Middle frontal gyrus (tissue), 1 donor: ENCODE results near the gene CDKAL1.

Experiments
- DNase-seq: peaks from one replicate; pipeline ENCODE4 v3.0.0-alpha.2; 2015; ENCODE audit warnings: low spot score; ENCODE audit errors: extremely low spot score

The CDKAL1 gene

DNA sequence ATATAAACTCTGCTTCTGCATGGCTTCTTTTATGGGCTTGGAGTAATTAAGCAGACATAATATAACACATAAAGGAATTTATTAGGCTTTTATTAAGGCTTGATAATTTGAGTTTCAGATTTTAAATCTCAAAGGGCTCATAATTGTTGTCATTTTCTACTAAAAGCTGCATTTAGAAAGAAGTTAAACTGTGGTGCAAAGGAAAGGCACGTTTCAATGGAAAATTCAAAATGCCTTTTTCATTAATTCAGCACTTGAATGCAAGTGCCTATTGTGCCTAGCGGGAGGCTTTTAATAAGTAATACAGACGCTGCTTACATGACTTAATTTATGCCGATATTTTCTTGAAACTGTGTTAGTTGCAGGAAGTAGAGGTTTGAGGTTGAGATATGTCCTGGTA is 627.5 kb downstream of the CDKAL1 start:
- no peak for DNase-seq

DNA sequence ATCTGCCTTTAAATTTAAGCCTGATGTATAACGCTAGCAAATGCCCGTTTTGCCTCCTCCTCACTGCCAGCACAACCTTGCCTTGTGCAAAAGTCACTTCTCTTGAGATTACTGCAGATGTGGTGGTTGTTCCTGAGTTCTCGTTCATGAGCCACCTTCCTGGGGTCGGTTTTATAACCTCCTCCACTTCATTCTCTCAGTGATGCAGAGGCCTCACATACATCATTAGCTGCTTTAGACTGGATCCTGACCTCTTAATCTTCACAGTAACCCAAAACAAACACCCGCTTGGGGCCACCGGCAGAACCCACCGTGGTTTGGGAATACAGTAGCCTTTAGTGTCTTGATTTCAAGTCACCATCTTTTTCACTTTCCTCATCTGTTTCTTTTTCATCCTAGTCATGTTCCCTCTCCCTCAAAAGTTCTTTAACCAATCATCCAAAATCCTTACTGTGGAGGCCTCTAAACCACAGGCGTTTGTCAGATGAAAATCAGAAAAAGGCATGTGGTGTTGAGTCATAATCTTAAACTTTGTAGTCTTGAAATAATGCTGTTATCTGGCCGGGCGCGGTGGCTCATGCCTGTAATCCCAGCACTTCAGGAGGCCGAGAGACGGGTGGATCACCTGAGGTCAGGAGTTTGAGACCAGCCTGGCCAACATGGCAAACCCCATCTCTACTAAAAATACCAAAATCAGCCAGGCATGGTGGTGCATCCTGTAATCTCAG is 629.0 kb downstream of the CDKAL1 start:
- no peak for DNase-seq

DNA sequence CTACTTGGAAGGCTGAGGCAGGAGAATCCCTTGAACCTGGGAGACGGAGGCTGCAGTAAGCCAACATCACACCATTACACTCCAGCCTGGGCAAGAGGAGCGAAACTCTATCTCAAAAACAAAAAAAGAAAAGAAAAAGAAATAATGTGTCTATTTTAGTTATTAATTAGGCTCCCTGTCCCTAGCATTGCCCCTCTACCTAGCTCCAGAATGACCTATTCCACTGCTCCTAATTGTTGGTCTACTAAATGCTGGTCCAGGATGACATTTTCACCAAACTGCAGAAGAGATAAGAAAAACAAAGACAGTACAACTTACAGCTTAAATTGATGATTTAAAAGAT is 629.6 kb downstream of the CDKAL1 start:
- no peak for DNase-seq

DNA sequence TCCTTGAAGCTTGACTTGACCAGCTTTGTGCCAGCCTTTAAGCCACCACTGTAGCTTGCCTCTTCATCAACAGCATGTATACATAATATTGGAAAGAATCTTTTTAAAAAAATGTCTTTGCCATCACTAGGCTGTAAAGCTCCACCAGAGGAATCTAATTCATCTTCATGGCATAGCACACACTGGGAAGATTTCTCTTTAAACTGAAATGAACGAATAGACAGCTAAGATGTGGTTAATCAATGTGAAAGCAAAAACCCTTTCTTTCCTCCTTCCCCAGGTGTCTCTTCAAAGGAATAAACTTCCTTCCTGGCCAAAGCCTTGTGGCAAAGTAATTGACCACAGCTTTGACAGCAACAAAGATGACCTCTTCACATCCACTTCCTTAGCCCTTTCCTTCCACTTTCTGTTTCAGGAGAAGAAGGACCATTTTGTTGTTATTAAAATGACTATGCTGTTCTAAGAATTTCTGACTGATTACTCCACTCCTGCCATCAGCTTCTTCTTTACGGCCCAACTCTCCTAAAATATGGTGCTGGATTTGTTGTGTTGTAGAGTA is 630.6 kb downstream of the CDKAL1 start:
- DNase-seq = no peak

DNA sequence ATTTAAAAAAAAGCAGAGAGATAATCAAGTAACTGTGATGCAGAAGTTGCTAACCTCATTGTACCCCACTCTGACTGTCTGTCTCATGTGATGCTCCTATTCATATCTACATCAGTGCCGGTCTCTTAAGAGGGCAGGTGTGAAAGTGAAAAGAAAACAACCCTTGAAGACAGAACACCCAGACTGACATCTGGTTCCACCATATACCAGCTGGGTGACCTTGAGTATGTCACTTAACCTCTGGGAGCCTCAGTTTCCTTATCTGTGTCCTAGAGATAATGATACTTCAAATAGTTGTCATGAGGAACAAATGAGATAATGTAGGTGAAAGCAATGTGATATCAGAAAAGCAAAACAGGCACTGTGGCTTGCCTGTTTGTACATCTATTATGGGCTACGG is 632.5 kb downstream of the CDKAL1 start:
- no peak for DNase-seq

DNA sequence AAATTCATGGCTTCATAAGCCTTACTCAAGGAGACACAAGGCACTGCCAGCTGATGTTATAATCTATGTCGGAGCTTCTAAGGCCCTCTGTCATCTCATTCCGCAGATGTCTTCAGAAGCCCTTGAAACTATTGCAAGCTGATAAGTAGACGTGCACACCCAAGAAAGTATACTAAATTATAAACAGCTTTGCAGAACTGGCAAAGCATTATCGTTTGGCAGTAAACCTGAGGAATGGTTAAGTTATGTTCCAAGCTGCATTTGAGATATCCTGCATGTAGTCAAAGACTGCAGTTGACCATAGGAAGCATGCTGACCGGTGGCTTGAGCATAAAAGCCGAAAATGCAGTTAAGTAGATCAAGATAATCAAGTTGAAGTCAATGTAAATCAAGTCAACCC is 633.5 kb downstream of the CDKAL1 start:
- no peak for DNase-seq

DNA sequence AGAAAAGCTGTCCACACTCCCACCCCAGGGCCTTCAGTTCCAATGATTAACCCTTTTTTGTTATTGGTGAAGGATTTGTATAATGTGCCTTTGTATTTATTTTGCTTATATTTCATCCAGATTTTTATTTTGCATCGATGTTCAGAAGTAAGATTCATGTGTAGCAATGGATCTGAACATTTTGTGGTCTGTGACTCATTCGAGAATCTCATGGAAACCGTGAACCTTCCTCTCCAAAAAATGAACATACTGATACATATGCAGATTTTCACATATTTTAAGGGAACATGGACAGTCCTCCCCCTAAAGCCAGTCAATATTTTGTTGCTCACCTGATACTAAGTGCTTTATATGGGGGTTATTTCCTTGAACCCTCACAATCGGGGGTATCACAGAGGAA is 637.5 kb downstream of the CDKAL1 start:
- DNase-seq = no peak

DNA sequence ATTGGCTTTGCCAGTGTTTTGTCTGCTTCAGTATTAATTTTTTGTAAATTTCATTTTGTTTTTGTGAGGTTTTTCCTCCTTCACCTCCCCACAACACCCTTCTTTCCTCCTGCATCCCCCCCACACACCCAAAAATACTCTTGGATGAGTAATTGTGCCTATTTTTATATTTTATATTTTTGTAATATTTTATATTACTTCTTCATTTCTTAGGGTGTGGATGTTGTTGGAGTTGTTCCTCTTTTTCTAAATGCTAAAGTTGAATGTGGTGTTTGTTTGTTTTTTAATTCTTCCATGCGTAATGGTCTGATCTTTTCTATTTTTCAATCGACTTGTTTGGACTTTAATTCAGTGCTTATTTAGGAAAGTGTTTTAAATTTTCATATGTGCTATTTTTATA is 638.8 kb downstream of the CDKAL1 start:
- DNase-seq = no peak

DNA sequence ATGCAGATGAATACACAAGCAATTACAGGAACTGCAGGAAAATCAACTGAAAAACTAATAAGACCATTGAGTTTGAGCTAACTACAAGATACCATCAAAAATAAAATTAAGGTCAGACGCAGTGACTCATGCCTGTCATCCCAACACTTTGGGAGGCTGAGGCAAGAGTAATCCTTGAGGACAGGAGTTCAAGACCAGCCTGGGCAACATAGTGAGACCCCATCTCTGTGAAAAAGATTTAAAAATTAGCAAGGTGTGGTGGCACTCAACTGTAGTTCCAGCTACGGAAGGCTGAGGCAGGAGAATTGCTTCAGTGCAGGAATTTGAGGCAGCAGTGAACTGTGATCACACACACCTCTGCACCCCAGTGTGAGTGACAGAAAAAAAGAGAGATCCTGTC is 639.4 kb downstream of the CDKAL1 start:
- no peak for DNase-seq

DNA sequence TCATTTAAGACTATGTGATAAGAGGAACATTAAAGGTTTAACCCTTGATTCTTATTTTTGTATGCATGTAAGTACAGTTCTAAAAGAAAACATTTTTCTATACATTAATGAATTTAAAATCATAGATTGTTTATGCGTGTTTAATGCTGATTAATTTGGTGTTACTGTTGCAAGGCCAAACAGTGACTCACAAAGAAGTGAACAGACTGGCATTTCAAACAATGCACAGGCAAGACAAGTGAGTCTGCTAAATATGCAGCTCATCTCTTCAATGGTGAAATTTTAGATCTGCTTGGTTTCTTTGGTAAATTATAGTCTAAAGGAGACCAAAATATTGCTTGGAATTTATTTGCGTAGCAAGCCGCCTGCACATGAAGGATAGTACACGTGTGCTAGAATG is 641.9 kb downstream of the CDKAL1 start:
- DNase-seq = no peak

DNA sequence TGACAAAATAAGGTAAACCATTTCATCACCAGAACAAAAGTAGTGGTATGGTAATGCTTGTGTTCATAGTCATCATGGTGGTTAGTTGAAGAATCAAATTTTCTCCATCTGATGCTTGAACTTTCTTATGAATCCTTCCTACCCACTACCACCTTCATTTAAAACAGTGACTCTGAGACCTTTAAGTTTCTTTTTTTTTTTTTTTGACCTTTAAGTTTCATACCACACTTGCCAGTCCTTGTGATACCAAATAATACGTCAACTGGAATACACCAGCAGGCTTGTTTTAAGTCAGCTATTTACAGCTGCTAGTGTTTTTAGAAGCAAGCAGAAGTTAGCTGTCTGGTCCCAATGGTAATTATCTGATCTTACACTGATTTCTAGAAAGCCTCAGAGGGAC is 645.9 kb downstream of the CDKAL1 start:
- no peak for DNase-seq

DNA sequence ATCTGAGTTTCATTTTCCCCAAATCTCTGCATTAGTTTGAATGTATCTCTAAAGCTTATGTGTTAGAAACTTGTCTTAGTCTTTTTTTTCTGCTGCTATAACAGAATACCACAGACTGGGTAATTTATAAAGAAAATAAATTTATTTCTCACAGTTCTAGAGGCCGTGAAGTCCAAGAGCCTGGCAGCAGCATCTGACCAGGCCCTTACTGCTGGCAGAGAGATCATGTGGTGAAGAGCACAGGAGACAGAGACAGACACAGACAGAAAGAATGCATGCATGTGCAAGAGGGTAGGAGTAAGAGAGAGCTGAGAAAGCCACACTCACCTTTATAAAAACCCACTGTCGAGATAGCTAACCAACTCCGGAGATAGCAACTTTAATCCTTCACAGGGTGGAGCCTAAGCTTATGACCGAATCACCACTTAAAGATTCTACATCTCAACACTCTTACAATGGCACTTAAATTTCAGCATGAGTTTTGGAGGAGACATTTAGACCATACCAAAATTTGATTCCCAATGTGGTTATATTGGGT is 646.6 kb downstream of the CDKAL1 start:
- no peak for DNase-seq

DNA sequence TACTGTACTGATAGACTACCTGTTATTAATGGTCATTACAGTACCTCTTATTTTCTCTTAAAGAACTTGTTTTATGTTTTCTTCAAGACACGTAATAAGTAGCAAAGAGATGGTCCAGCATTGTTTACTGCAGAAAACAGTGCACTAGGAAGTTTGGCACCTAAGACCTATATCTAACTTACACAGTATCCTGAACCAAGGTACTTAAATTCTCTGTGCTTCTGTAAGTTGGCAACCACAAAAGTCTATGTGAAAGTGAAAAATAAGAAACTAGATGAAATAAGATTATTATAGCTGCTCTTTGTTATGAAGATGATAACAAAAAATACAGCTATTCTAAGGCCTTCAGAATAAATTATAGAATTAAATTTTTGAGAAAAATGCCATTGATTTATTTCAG is 647.6 kb downstream of the CDKAL1 start:
- no peak for DNase-seq

DNA sequence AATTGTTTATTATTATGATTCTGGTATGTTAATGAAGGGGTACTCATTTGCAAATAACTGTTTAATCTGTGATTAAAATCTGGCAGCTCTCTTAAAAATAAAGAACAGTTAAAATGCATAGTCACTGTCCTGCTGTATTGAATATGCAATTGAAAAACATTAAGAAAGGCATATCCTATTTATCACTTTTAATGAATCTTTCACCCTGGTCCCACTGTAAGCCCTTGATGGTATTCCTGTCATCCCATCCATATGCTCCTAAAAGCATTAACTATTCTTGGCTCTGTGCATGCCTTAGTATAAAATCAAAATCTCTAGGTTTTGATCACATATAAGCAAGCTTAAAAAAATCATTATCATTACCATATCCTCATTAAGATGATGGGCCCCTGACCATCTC is 648.3 kb downstream of the CDKAL1 start:
- DNase-seq = no peak

DNA sequence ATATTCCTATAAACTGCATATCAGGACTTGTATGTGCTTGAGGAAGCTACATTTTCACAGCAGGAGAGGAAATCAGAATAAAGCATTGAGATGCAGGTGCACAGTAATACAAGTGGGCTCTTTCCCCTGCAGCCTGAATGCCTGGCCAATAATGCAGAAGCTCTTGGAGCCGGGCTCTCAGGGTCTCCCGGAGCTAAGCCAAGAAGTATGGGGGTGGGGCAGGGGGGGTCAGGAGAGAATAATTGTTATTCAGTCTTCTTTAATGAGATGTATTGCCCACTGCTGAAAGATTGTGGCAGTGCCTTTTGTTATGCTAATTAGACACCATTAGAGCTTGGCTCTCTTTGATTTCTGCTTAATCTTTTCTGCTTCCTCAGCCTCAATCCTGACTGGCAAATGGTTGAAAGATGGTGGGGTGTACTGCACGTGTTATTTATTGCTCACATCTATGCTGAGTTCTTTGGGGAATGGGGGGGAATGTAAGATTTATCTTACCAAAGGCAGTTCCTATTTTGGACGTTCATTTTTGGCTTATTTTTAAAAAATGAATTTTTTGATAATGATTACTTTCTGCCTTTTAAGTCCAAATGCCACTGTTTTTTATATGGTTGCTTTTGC is 651.7 kb downstream of the CDKAL1 start:
- no peak for DNase-seq

DNA sequence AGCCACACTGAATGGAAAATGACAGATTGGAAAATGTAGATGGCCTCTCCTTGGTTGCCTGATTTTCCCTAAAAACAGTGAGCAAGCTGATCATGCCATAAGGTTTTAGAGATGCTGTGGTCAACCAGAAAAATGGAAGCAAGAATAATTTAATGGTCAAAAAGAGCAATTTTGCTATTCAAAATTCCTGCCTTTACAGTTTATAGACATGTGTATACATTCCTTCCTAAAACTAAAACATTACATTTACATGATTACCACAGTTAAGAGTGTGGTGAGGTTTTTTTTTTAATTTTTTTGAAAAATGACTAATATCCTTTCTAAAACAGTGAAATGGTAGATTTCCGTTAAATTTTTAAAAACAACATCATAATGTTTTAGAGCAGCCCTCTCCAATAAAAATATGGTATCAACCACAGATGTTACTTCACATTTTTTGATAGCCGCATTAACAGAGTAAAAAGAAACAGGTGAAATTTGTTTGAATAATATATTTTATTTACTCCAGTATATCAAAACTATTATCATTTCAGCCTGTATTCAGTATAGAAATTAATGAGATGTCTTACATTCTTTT is 652.3 kb downstream of the CDKAL1 start:
- DNase-seq = no peak

DNA sequence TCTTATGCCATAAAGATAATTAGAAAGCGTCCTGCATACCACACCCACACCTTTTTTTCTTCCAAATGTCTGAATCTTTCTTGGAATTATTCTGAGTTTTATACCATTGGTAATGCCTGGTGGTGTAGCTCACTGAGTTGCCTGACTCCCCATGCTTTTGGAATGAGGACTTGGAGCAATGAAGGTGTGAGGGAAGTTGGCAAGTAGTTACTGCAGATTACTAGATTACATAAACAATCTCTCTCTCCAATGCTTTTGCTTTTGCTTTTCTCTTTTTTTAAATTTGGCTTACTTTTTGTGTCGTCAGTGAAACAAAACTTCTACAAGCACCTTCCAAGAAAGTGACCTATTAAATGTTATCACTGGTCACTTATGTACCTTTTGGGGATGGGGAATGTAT is 653.2 kb downstream of the CDKAL1 start:
- DNase-seq = no peak

DNA sequence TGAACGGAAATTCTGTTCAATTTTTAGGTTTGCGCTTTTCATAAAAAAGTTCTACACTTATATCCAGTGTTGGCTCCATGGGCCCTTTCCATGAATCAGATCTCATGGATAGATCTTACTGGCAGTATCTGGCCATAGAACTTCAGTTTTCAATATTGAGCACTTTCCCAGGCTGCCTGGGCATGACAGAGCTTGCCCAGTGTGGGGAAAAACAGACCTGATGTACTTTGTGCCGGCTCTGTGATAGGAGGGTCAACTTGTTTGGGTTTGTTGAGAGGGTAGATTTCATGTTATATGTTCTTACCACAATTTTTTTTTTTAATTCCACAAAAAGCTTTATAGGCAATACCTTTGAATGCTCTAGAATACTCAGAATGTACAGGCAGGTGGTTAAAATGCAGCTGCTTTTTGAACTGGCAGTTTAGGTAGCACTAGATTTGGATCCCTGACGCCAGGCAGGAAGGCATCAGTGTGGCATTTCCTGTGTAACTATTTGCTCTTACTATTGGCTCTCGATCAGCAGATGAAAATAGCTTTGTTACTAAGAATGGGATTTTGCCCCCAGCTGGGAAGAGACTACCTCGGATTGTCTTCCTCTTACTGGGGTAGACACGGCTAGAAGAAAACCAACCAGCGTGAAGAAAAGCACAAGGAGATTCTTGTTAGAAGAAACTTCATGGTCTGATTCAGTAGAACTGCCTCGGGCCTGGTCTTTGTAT is 654.4 kb downstream of the CDKAL1 start:
- no peak for DNase-seq

DNA sequence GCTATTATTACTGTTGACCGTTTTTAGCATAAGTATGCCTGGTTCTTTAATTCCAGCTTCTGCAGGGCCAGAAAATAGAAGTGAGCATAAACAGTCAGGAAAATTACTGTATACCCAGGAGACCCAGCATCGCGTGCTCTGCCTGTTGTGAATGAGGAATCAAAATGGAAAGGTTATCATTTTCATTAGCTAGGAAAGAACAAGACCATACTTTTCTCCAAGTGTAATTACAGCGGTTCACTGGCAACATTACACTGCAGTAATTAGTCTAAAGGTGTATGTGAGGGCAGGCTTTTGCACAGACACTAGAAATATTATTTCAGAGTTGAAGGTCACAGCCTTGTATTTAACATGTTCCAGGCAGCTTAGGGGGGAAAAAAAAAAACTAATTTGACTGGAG is 655.5 kb downstream of the CDKAL1 start:
- no peak for DNase-seq

DNA sequence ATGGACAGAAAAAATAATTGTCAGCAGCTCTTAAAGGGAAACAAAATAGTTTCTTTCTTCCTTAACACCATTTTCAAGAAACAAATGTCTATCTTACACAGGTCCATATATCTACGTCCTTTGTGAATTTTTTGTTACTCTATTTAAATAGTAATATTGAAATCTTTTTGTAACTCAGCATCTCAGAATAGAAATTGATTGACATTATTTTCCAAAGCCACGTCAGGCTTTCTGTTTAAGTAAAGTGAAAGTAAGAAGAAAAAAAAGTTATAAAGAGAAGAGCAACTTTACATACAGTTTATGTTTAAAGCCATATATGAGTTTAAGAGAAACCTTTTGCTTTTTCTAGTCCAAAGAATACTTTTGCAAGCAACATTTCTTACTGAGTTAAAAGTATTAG is 656.4 kb downstream of the CDKAL1 start:
- DNase-seq = no peak

DNA sequence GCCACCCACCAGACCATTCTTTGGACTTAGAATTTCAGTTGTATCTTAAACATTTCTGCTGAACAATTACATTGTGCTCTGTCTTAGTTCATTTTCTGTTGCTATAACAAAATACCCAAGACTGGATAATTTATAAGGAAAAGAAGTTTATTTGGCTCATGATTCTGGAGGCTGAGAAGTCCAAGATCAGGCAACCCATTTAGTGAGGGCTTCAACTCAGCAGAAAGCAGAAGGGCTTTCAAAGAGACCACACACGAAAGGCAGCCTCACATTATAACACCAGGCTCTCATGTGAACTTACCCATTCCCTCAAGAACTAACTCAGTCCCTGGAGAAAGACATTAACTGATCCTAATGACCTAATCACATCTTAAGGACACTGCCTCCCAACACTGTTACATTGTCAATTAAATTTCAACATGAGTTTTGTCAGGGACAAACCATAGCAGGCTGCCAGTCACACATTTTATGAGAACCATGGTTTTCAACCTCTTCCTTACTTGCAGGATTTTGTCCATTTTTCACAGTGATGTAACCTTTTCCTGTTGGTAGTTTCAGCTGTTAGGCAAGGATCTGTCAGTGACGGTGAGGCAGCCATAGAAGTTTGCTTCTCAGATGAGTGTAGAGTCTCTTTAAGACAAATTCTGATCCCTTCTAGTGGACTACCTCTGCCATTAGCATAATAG is 659.7 kb downstream of the CDKAL1 start:
- DNase-seq = no peak
